WTC11 (cell line): Measurements from ENCODE around the gene CSNK2A2.

Experiments used
- CTCF ChIP-seq: fragments of 200-600 bp; IDR thresholded peaks from 2 replicates; pipeline ENCODE4 v1.8.0; 2022; ENCODE audit warnings: antibody characterized with exemption
- E2F1 ChIP-seq: sonication (generic); formaldehyde crosslinking; IDR thresholded peaks from 2 replicates; pipeline ENCODE4 v1.8.0; 2022; ENCODE audit warnings: mild to moderate bottlenecking, missing genetic modification reagents
- FOXP4 ChIP-seq: sonication (generic); formaldehyde crosslinking; IDR thresholded peaks from 2 replicates; pipeline ENCODE4 v1.8.0; 2022; ENCODE audit warnings: mild to moderate bottlenecking, missing genetic modification reagents
- HMGXB4 ChIP-seq: sonication (generic); formaldehyde crosslinking; IDR thresholded peaks from 2 replicates; pipeline ENCODE4 v1.8.1; 2023; ENCODE audit warnings: mild to moderate bottlenecking, moderate library complexity, missing genetic modification reagents
- JUN ChIP-seq: sonication (generic); formaldehyde crosslinking; IDR thresholded peaks from 2 replicates; pipeline ENCODE4 v1.8.0; 2023; ENCODE audit warnings: mild to moderate bottlenecking, missing genetic modification reagents
- MAX ChIP-seq: sonication (generic); formaldehyde crosslinking; IDR thresholded peaks from 2 replicates; pipeline ENCODE4 v1.8.0; 2022; ENCODE audit warnings: mild to moderate bottlenecking, missing genetic modification reagents
- RELA ChIP-seq: sonication (generic); formaldehyde crosslinking; IDR thresholded peaks from 2 replicates; pipeline ENCODE4 v1.8.1; 2022; ENCODE audit warnings: missing genetic modification reagents, mild to moderate bottlenecking, borderline replicate concordance
- TCF7 ChIP-seq: sonication (generic); formaldehyde crosslinking; IDR thresholded peaks from 2 replicates; pipeline ENCODE4 v1.8.0; 2022; ENCODE audit warnings: mild to moderate bottlenecking, low read depth, missing genetic modification reagents, moderate library complexity
- ZNF512 ChIP-seq: sonication (generic); formaldehyde crosslinking; IDR thresholded peaks from 2 replicates; pipeline ENCODE4 v1.8.1; 2022; ENCODE audit warnings: missing genetic modification reagents, borderline replicate concordance
- ZSCAN18 ChIP-seq: fragments of 250-450 bp; sonication (Bioruptor Pico); IDR thresholded peaks from 2 replicates; pipeline ENCODE4 v2.1.2; 2022; ENCODE audit warnings: mild to moderate bottlenecking, moderate library complexity

GRCh38 chr16:58123896-58124600, 73.9 kb downstream of the CSNK2A2 start:
- TF ChIP-seq JUN (CRISPR knock-in tag) (no peak), MAX (CRISPR knock-in tag) (no peak), HMGXB4 (CRISPR knock-in tag) (no peak), CTCF (no peak), E2F1 (CRISPR knock-in tag) (no peak), TCF7 (CRISPR knock-in tag) (no peak), RELA (CRISPR knock-in tag) (no peak), FOXP4 (CRISPR knock-in tag) (no peak), ZNF512 (no peak), ZSCAN18 (no peak)
